ENCODE data around the gene DSTN. TPM values are rescaled to one million over a fixed set of nuclear protein-coding genes. Genes with fewer than 3 reads are reported as not detected.

The DSTN gene
- total and polyA plus RNA-seq, 2 of the 4 experiments (the other 2 are of a cell fraction) = 221 to 269 TPM

DNA sequence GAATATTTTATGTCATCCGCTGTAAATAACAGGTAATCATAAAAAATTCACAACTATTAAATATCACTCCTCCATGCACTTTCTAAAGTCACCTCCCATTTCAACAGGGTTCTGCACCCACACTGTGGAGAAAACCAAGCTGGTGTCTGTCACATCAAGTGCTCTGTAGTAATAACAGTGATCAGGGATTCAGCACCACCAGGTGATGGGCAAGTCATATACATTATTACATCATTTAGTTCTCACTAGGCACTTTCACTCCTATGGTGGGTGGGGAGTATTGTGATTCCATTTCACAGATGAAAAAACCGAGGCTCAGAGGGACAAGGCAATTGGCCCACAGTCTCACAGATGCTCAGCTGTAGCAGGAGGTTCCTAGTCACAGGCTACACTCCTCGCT, 47.3 kb upstream of the DSTN start:
- Histone ChIP-seq H2BK5ac (ENCODE audit: low read depth, low read length, poor library complexity, severe bottlenecking) (no peak overlapping the region), H3K56ac (ENCODE audit: extremely low read depth, insufficient read depth, low read length) (no peak overlapping the region), H3K9me3 (ENCODE audit: control insufficient read depth, insufficient read depth, low read length) (no peaks in the 10 kb centered on the region), H4K20me1 (ENCODE audit: insufficient read depth, low read length) (no peaks in the 10 kb centered on the region), H3K9ac (ENCODE audit: low read depth, low read length) (no peak overlapping the region), H2BK120ac (ENCODE audit: low read depth, low read length) (no peak overlapping the region), H3K4me2 (ENCODE audit: low read depth, low read length) (no peak overlapping the region), H2AK5ac (ENCODE audit: low read depth, low read length) (no peak overlapping the region), H3K36me3 (ENCODE audit: control insufficient read depth, insufficient read depth, low read length) (no peaks in the 10 kb centered on the region), H3K4me3 (ENCODE audit: insufficient read depth, low read depth, low read length) (no peak overlapping the region), H2BK15ac (ENCODE audit: low read depth, low read length) (no peak overlapping the region), H3K27ac (ENCODE audit: insufficient read depth, low read length) (no peak overlapping the region), H3K9me1 (ENCODE audit: insufficient read depth, low read length) (no peaks in the 10 kb centered on the region), H3K4me1 (ENCODE audit: control insufficient read depth, insufficient read depth, low read length) (no peaks in the 10 kb centered on the region), H3K79me1 (ENCODE audit: low read depth in 1 of 2, low read length in 2 of 2) (no peaks in the 10 kb centered on the region), H3K14ac (replicated peaks; ENCODE audit: low read depth, low read length) (no peak overlapping the region), H3K4ac (ENCODE audit: low read depth, low read length) (no peak overlapping the region), H2AK9ac (replicated peaks; ENCODE audit: low read depth, low read length, poor library complexity) (no peak overlapping the region), H3K27me3 (ENCODE audit: control insufficient read depth, insufficient read depth, low read length) (peaks cover 7% of the 10 kb centered on the region; the same call in 1 of the 2 replicates), H4K91ac (ENCODE audit: insufficient read depth, low read depth, low read length) (no peak overlapping the region), H2BK20ac (ENCODE audit: low read depth, low read length) (no peak overlapping the region), H3K18ac (ENCODE audit: low read depth, low read length) (no peak overlapping the region), H3K23ac (ENCODE audit: low read depth, low read length) (no peak overlapping the region), H2AFZ (replicated peaks; ENCODE audit: low read length, poor library complexity) (no peak overlapping the region), H4K5ac (ENCODE audit: low read depth, low read length) (no peak overlapping the region), H4K8ac (ENCODE audit: low read depth in 2 of 2, low read length in 2 of 2) (no peak overlapping the region)
- dilution Hi-C loops (cut with HindIII; ENCODE audit: low sequenced_read_pairs, unreplicated experiment) = no loop called here
- no CpG with 5 or more reads among the region's 3 CpGs for WGBS, 2 experiments (ENCODE audit: extremely low coverage in 2 of 2, insufficient read length in 1 of 2)
- in situ Hi-C loops (cut with MboI; ENCODE audit: low sequenced_read_pairs) = no loop called here
- ChIA-PET CTCF (no interaction called here), POLR2A (ENCODE audit: unreplicated experiment) (no interaction called here)
- TF ChIP-seq MAZ (IDR thresholded peaks at IDR 0.05; ENCODE audit: borderline replicate concordance, low read depth, low read length) (no peak), POLR2A (IDR thresholded peaks at IDR 0.05; ENCODE audit: low read depth, low read length) (no peak), CEBPB (IDR thresholded peaks at IDR 0.05; ENCODE audit: low read depth, low read length) (no peak)
- ATAC-seq (ENCODE audit: low read depth) (no peak), DNase-seq (no peak)
- intact Hi-C loops (cut with micrococcal nuclease) = no loop called here
- no TSS peak for BruUV-seq (replicated peaks)
